COLO668 (cell line): ENCODE measurements around the gene GTPBP1.

Source experiments
- DNase-seq: peaks from one replicate; lab custom pipeline; 2025; ENCODE audit not compliant: unreplicated experiment; lab: John Stamatoyannopoulos, UW

GTPBP1 gene

GRCh38 chr22:38705235-38706100 lies at the start of gene GTPBP1:
GTPBP1 (plus strand) TSS chr22:38705944; CDS start chr22:38705956, 12 bp downstream.
- DNase-seq: peak; percentile 99

GRCh38 chr22:38656256-38657044 lies 49.3 kb upstream of the GTPBP1 start, which contains the start of the genes CBY1 and FAM227A:
CBY1 (plus strand) TSS chr22:38656638; CDS start chr22:38668055, 11,417 bp downstream.
FAM227A (minus strand) TSS chr22:38656392; CDS start chr22:38650168, 6,224 bp downstream.
- DNase-seq: peak; percentile 96

- DNase-seq: peak; percentile 57
Observed at GRCh38 chr22:38657045-38657909, 48.5 kb upstream of the GTPBP1 start.

- DNase-seq: no peak
Observed at GRCh38 chr22:38674888-38675287, 30.9 kb upstream of the GTPBP1 start.

- DNase-seq: no peak
Observed at GRCh38 chr22:38675833-38676232, 29.9 kb upstream of the GTPBP1 start.

GRCh38 chr22:38681582-38682335 lies 24.0 kb upstream of the GTPBP1 start, which contains the start of gene TOMM22:
TOMM22 (plus strand) TSS chr22:38681957; CDS start chr22:38681979, 22 bp downstream.
- DNase-seq: peak; percentile 93

- no peak for DNase-seq
Observed at GRCh38 chr22:38684895-38685294, 20.8 kb upstream of the GTPBP1 start.

GRCh38 chr22:38685761-38686160 lies 20.0 kb upstream of the GTPBP1 start:
- no peak for DNase-seq

- no peak for DNase-seq
Observed at GRCh38 chr22:38689651-38690050, 16.1 kb upstream of the GTPBP1 start.

GRCh38 chr22:38694049-38694448 lies 11.7 kb upstream of the GTPBP1 start:
- DNase-seq: no peak

- no peak for DNase-seq
Observed at GRCh38 chr22:38694940-38695339, 10.8 kb upstream of the GTPBP1 start.

- no peak for DNase-seq
Observed at GRCh38 chr22:38696606-38697424, 8.9 kb upstream of the GTPBP1 start.

- DNase-seq: no peak
Observed at GRCh38 chr22:38697425-38698089, 8.2 kb upstream of the GTPBP1 start.

GRCh38 chr22:38698407-38699094 lies 7.2 kb upstream of the GTPBP1 start:
- DNase-seq: no peak

GRCh38 chr22:38699143-38699542 lies 6.6 kb upstream of the GTPBP1 start:
- no peak for DNase-seq

- DNase-seq: no peak
Observed at GRCh38 chr22:38699784-38700183, 6.0 kb upstream of the GTPBP1 start.

GRCh38 chr22:38700270-38700788 lies 5.4 kb upstream of the GTPBP1 start:
- DNase-seq: peak; percentile 88
